ENCODE measurements around the gene UBE2V1. TPM values are rescaled to one million over a fixed set of nuclear protein-coding genes. Genes with fewer than 3 reads are reported as not detected.
"Not testable (repeated sequence)": the region's sequence is repeated elsewhere in the genome, so short reads cannot be mapped to it uniquely, and the experiment has no call there.

UBE2V1 gene
- total RNA-seq, 1 experiment from 2014 or later: 38.1 TPM

- in situ Hi-C loops (cut with HindIII; ENCODE audit: low pct_unique_long_range_greater_than_20kb, low sequenced_read_pairs); DNase-seq (ENCODE audit: low read depth): not testable (repeated sequence)
Observed at GRCh38 chr20:50082056-50082455, 30.9 kb downstream of the UBE2V1 start.

GRCh38 chr20:50077818-50078601 lies 34.9 kb downstream of the UBE2V1 start:
- DNase-seq (ENCODE audit: low read depth): no peak
- in situ Hi-C loops (cut with HindIII; ENCODE audit: low pct_unique_long_range_greater_than_20kb, low sequenced_read_pairs): no loop called here

- in situ Hi-C loops (cut with HindIII; ENCODE audit: low pct_unique_long_range_greater_than_20kb, low sequenced_read_pairs): no loop called here
- no peak for DNase-seq (ENCODE audit: low read depth)
Observed at GRCh38 chr20:50073500-50073899, 39.5 kb downstream of the UBE2V1 start.

GRCh38 chr20:50071039-50071888 lies 41.7 kb downstream of the UBE2V1 start:
- in situ Hi-C loops (cut with HindIII; ENCODE audit: low pct_unique_long_range_greater_than_20kb, low sequenced_read_pairs): no loop called here
- DNase-seq (ENCODE audit: low read depth): peak; percentile 87

- DNase-seq (ENCODE audit: low read depth): no peak
- in situ Hi-C loops (cut with HindIII; ENCODE audit: low pct_unique_long_range_greater_than_20kb, low sequenced_read_pairs): no loop called here
Observed at GRCh38 chr20:50070361-50070760, 42.6 kb downstream of the UBE2V1 start.

GRCh38 chr20:50068041-50068651 lies 44.8 kb downstream of the UBE2V1 start:
- in situ Hi-C loops (cut with HindIII; ENCODE audit: low pct_unique_long_range_greater_than_20kb, low sequenced_read_pairs): no loop called here
- DNase-seq (ENCODE audit: low read depth): no peak

- in situ Hi-C loops (cut with HindIII; ENCODE audit: low pct_unique_long_range_greater_than_20kb, low sequenced_read_pairs): no loop called here
- no peak for DNase-seq (ENCODE audit: low read depth)
Observed at GRCh38 chr20:50067461-50067860, 45.5 kb downstream of the UBE2V1 start.

- in situ Hi-C loops (cut with HindIII; ENCODE audit: low pct_unique_long_range_greater_than_20kb, low sequenced_read_pairs): no loop called here
Observed at GRCh38 chr20:50067018-50067417, 45.9 kb downstream of the UBE2V1 start.

GRCh38 chr20:50066161-50066834 lies 46.7 kb downstream of the UBE2V1 start:
- in situ Hi-C loops (cut with HindIII; ENCODE audit: low pct_unique_long_range_greater_than_20kb, low sequenced_read_pairs): no loop called here

More at GRCh38 chr20:50067018-50067417, 45.9 kb downstream of the UBE2V1 start:
- DNase-seq (ENCODE audit: low read depth): no peak

GRCh38 chr20:50065325-50065615 lies 47.7 kb downstream of the UBE2V1 start:
- no peak for DNase-seq (ENCODE audit: low read depth)
- in situ Hi-C loops (cut with HindIII; ENCODE audit: low pct_unique_long_range_greater_than_20kb, low sequenced_read_pairs): no loop called here

More at GRCh38 chr20:50066161-50066834, 46.7 kb downstream of the UBE2V1 start:
- DNase-seq (ENCODE audit: low read depth): no peak

GRCh38 chr20:50063763-50064162 lies 49.2 kb downstream of the UBE2V1 start:
- DNase-seq (ENCODE audit: low read depth); in situ Hi-C loops (cut with HindIII; ENCODE audit: low pct_unique_long_range_greater_than_20kb, low sequenced_read_pairs): not testable (repeated sequence)

GRCh38 chr20:50062006-50062838 lies 50.7 kb downstream of the UBE2V1 start:
- DNase-seq (ENCODE audit: low read depth): no peak
- in situ Hi-C loops (cut with HindIII; ENCODE audit: low pct_unique_long_range_greater_than_20kb, low sequenced_read_pairs): no loop called here

GRCh38 chr20:50061151-50062005 lies 51.6 kb downstream of the UBE2V1 start:
- in situ Hi-C loops (cut with HindIII; ENCODE audit: low pct_unique_long_range_greater_than_20kb, low sequenced_read_pairs): no loop called here
- DNase-seq (ENCODE audit: low read depth): no peak

- in situ Hi-C loops (cut with HindIII; ENCODE audit: low pct_unique_long_range_greater_than_20kb, low sequenced_read_pairs): no loop called here
- no peak for DNase-seq (ENCODE audit: low read depth)
Observed at GRCh38 chr20:50058662-50059402, 54.1 kb downstream of the UBE2V1 start.

GRCh38 chr20:50057714-50058053 lies 55.3 kb downstream of the UBE2V1 start:
- in situ Hi-C loops (cut with HindIII; ENCODE audit: low pct_unique_long_range_greater_than_20kb, low sequenced_read_pairs): no loop called here
- DNase-seq (ENCODE audit: low read depth): no peak

GRCh38 chr20:50056951-50057713 lies 55.8 kb downstream of the UBE2V1 start:
- in situ Hi-C loops (cut with HindIII; ENCODE audit: low pct_unique_long_range_greater_than_20kb, low sequenced_read_pairs): no loop called here
- no peak for DNase-seq (ENCODE audit: low read depth)

All from Caki2 (cell line).